Activated naive CD8-positive, alpha-beta T cell treated with anti-CD3 and anti-CD28 coated beads, Interleukin-2, amount 50 U/mL, for 16 hours (primary cell): ENCODE data around the gene VPS50.

ENCODE experiments used
- DNase-seq: peaks from one replicate; pipeline ENCODE4 v3.0.0-alpha.2; 2020; ENCODE audit warnings: low read depth, low spot score

The VPS50 gene

DNA sequence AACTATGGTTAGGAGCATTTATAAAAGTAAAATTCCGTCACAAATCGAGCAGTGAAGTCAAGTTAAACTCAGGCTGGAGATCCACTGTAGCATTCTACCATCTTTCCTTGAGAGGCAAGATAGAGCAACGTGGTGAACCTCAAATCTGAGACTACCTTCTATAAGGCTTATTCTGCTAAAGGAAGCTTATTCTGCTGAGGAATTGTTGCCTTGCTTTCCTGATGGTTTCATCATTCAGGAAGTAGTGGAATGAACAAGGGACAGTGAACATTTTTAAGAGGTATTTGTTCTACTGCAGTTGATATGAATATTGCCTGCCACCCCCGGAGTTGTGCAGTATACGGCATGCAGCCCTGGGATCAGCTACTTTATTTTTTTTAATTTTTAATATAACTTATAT, 170.8 kb downstream of the VPS50 start:
- no peak for DNase-seq

DNA sequence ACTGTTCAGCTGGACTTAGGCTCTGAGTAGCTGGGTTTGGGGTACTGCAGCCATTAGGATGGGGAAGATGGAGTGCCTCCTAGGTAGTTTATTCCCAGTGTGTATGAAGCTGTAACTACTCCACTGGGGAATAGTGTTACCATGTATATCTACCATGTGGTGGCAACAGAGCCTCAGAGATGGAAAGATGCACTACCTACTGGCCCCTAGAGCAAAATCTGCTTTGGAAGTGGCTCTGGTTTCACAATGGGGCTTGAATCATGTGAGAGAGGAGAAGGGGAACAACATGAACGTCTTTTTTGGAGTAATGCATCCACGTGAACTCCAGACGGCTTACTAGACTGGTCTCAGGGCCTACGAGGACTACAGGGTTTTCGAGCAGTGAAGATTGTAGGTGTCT, 175.1 kb downstream of the VPS50 start:
- no peak for DNase-seq

DNA sequence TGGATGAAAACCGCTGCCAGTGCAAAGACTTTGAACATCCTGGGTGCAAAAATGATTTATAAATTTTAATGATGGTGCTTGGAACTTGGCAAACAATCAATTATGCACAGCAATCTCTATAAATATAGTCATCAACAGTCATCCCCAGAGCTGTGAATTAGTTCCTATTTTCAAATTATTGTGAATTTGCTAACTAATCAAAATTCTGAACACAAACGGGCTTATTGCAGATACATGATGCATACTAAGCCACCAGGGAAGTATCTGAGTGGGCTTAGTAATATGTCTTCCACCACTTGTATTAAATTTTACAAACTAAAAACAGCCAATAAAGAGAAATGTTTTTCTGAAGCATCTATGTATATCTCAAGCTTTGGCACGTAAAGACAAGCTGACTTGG, 177.2 kb downstream of the VPS50 start:
- DNase-seq, result no peak
